GM12891 (cell line): ENCODE data around the gene FCN2.
A peak's percentile ranks its signal among the peaks of the same experiment; 100 is the strongest.

Experiments
- DNase-seq: peaks from one replicate; pipeline ENCODE4 v3.0.0; 2011; ENCODE audit warnings: low spot score; ENCODE audit not compliant: insufficient read length
- FAIRE-seq: peaks from 2 replicates; lab custom pipeline; 2011; peaks lifted over from hg19 to GRCh38; lab: Jason Lieb, UNC
- PAX5 ChIP-seq: IDR thresholded peaks from 2 replicates; pipeline ENCODE4 v1.6.1; 2011; ENCODE audit warnings: low read length, moderate library complexity, mild to moderate bottlenecking; ENCODE audit not compliant: insufficient read depth, severe bottlenecking
- POLR2A ChIP-seq: IDR thresholded peaks from 2 replicates; pipeline ENCODE4 v1.6.1; 2011; ENCODE audit warnings: low read depth, low read length, control low read depth
- POLR2AphosphoS5 ChIP-seq: IDR thresholded peaks from 2 replicates; pipeline ENCODE4 v1.6.1; 2011; ENCODE audit warnings: low read depth, low read length, control low read depth
- POU2F2 ChIP-seq: IDR thresholded peaks from 2 replicates; pipeline ENCODE4 v1.6.1; 2011; ENCODE audit warnings: low read depth, mild to moderate bottlenecking, control low read depth, low read length, moderate library complexity
- SPI1 ChIP-seq: IDR thresholded peaks from 2 replicates; pipeline ENCODE4 v1.6.1; 2011; ENCODE audit warnings: low read depth, low read length, control low read depth
- TAF1 ChIP-seq: IDR thresholded peaks from 2 replicates; pipeline ENCODE4 v1.6.1; 2011; ENCODE audit warnings: low read depth, low read length, control low read depth

The FCN2 gene

DNA sequence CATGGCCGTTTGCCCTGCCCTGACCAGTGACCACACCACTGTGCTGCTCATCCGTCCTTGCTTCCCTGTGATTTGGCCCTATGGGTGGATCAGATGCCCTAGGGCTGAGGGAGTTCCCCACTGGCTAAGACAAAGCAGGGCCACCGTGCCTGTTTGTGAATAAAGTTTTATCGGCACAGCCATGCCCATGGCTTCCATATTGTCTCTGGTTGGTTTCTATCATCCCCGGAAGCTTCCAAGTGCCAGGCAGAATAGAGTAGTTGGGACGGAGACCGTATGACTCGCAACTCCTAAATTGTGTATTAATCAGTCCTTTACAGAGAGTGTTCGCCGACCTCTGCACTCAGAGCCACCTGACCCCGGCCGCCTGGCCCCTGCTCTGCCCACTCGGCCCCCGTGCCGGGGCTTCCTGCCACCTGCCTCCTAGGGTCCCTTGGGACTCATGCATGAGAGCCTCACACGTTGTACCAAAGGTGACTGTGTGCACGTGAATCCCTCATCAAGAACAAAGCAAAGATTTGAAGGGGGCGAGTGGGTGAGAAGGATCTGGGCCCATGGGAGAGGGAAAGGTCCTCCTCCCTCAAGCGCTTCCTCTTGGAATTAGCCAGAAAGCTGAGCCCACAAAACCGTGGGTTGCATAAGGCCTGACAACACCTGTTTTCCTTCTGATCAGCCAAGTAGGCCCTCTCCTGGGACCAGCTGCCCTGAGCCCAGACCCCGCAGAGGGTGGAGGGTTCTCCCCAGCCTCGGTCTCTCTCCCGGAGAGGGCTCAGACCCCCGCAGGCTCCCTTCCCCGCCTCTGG, 11.7 kb upstream of the FCN2 start:
- DNase-seq = no peak
- TF ChIP-seq TAF1 = no peak
- no peak for TF ChIP-seq PAX5
- no peak for TF ChIP-seq SPI1
- no peak for TF ChIP-seq POLR2A
- no peak for TF ChIP-seq POU2F2
- TF ChIP-seq POLR2AphosphoS5 = no peak
- FAIRE-seq = no peak

DNA sequence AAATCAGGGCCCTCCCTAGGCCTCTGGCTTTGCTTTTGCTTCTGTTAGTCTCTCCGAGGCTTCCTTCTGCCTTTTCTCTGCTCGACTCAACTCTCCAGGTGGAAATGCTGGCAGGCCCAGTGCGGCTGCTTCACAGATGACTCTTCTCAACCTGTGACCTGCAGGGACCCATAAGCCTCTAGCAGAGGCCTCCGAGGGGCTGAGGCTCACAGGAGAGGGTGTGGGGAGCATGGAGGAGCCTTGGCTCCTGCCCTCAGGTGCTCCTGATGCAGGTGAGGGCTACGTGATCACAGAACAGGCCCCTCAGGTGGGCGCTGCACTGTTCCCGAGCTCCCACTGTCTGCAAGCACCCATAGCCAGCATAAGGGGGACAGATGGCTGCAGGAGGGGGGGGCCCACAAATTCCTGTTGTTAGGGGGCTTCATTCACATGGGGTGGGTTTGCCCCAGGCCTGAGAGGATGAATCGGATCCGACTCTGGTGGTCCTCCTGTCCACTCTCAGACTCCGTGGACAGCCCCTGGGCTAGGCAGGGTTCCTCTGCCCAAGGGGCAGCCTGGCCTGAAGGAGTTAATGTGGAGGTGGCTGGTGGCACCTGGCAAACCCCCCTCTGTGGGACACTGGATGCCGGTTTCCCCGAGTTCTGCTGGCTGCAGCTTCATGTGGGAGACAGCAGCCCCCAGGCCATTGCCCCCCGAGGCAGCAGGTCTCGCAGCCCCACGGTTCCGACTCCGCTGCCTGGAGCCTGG, 10.9 kb upstream of the FCN2 start:
- no peak for DNase-seq
- no peak for FAIRE-seq
- no peak for TF ChIP-seq POLR2AphosphoS5
- no peak for TF ChIP-seq PAX5
- TF ChIP-seq POU2F2 = no peak
- no peak for TF ChIP-seq POLR2A
- no peak for TF ChIP-seq SPI1
- no peak for TF ChIP-seq TAF1

DNA sequence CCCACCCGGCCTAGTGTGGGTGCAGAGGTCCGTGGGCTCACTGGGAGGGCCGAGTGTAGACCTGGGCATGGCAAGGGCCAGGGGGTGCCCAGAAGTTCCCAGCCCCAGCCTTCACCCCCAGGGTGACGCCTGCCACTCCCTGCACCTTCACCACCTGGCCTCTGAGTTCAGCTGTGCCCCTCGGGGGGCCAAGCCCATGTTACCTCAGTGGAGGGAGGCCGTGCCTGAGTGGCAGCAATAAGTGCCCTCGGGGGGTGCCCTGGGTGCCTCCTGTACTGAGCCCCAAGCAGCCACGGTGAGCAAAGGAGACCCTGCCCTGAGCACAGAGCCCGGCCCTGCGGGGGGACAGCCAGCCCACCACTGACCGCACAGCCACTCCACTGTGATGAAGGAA, 10.3 kb upstream of the FCN2 start:
- FAIRE-seq (no peak), DNase-seq (no peak)
- TF ChIP-seq POU2F2 (no peak), SPI1 (no peak), TAF1 (no peak), POLR2AphosphoS5 (no peak), POLR2A (no peak), PAX5 (no peak)

DNA sequence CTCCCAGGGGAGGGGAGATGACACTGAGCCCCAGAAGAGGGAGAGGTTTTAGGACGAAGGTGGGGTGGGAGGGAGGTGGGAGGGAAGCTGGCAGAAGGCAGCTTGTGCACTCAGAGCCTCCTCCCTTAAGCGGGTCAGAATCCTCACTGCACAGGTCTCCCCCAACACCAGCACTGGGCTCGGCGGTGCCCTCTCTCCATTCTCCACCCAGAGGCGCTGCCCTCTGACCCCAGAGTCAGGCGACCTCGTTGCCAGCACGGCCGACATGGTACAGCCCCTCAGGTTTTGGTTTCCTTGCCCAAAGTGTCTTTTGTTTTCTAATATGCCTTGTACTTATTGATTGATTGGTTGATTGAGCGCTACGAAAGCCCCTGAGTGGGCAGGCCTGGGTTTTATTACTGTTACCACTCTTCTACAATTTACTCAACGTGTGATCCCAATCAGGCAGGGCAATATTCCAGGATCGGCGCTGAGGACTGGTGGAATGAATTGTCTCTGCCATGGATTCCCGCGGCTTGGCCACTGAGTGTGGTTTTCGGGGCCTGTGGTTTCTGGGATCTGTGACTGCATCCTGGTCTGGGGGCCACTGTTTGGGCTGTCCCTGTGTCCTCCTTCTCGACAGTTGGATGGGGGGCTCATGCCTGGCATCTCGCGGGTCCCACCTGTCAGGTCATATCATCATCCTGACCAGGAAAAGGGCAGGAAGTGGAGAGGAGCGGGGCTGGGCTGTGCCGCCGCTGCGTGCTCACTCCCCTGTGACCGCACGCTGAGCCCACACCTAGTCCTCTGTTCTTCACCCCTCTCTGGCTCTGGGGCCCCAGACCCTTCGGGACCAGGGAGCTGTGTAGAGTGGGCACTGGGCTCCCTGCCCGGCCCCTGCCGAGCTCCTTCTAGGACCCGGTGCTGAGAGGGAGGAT, 9.6 kb upstream of the FCN2 start:
- DNase-seq (no peak), FAIRE-seq (no peak)
- no peak for TF ChIP-seq POU2F2
- no peak for TF ChIP-seq SPI1
- no peak for TF ChIP-seq TAF1
- TF ChIP-seq PAX5 = no peak
- no peak for TF ChIP-seq POLR2AphosphoS5
- no peak for TF ChIP-seq POLR2A

DNA sequence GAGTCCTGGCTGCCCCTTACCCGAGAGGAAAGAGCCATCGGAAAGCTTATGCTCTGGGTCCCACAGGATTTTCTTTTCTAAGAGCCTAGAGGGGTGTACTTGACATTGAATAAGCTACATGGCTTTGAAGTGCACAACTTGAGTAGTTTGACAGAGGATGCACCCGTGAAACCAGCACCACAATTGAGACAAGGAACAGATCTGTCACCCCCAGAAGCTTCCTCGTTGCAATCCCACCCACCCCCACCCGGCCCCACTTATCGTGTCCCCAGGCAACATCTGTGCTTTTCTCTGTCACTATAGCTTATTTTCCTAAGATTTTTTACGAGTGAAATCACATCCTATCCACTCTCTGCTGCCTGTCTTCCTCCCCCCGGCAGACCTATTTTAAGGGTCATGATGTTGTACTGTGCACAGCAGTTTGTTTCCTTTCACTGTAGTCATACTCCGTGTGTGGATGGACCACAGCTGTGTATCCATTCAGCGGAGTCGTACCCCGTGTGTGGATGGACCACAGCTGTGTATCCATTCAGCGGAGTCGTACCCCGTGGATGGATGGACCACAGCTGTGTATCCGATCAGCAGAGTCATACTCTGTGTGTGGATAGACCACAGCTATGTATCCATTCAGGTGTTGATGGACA, 8.8 kb upstream of the FCN2 start:
- TF ChIP-seq POU2F2 = no peak
- TF ChIP-seq POLR2AphosphoS5 = no peak
- no peak for TF ChIP-seq TAF1
- TF ChIP-seq POLR2A = no peak
- no peak for TF ChIP-seq PAX5
- no peak for TF ChIP-seq SPI1
- FAIRE-seq = peak; percentile 68
- DNase-seq = no peak

DNA sequence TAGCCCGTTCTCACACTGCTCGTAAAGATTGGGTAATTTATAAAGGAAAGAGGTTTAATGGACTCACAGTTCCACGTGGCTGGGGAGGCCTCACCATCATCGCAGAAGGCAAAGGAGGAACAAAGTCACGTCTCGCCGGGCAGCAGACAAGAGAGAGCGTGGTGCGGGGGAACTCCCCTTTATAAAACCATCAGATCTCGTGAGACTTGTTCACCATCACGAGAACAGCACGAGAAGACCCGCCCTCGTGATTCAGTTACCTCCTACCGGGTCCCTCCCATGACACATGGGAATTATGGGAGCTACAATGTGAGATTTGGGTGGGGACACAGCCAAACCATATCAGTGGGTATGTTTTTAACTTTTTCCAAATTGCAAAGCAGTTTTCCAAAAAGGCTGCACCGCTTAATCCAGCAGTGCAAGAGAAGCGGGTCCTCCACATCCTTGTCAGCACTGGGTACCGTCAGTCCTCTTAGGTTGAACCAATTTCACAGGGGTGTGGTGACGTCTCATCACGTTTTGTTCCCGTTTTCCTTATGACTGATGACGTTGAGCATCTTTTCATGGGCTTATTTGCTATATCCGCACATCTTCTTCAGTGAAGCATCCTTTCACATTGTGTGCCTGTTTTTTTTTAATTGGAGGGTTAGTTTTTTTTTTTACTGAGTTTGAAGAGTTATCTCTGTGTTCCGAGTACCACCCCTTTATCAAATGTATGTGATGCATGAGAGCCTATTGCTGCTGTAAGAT, 8.0 kb upstream of the FCN2 start:
- no peak for FAIRE-seq
- TF ChIP-seq PAX5 (no peak), POLR2AphosphoS5 (no peak), SPI1 (no peak), POU2F2 (no peak), TAF1 (no peak), POLR2A (no peak)
- DNase-seq = no peak

DNA sequence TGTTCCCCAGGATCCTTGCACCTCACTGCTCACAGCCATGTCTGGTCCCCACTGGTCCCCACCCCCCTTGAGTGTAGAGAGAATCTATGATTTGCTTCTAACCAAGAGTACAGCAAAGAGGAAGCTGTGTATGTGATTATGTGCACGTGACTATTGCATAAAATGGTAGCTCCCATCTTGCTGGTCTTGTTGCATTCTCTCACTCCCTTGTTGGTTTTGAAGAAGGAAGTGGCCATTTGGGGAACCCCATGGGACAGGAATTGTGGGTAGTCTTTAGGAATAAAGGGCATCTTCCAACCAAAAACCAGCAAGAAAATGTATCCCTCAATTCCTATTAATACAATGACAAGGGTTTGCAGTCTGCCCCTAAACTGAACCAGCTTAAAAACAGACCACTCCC, 5.2 kb upstream of the FCN2 start:
- DNase-seq (no peak), FAIRE-seq (no peak)
- no peak for TF ChIP-seq SPI1
- TF ChIP-seq TAF1 = no peak
- TF ChIP-seq POLR2AphosphoS5 = no peak
- TF ChIP-seq PAX5 = no peak
- no peak for TF ChIP-seq POLR2A
- no peak for TF ChIP-seq POU2F2

DNA sequence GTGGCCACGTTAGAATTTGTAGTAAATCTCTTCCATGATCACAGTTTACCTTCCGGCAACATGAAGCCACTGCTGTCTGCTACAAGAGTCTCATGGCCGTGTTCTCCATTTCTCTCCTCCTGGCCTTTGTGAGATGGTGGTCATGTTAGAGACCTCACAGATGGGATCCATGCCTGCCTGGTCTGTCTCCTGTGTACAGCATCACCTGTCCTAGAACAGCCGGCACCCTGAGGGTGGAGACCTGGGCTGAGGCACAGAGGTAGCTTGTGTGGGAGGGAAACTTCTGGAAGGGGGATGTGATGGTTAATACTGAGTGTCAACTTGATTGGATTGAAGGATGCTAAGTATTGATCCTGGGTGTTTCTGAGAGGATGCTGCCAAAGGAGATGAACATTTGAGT, 3.1 kb upstream of the FCN2 start:
- DNase-seq (no peak), FAIRE-seq (no peak)
- TF ChIP-seq PAX5 (no peak), POU2F2 (no peak), TAF1 (no peak), POLR2AphosphoS5 (no peak), POLR2A (no peak), SPI1 (no peak)
